Glomerular endothelial cell (primary cell): Measurements from ENCODE around the gene SH3BGR. TPM values are rescaled to one million over a fixed set of nuclear protein-coding genes. Genes with fewer than 3 reads are reported as not detected.

Experiments
- DNase-seq: peaks from one replicate; pipeline ENCODE4 v3.0.0-alpha.2; 2011; ENCODE audit warnings: low read depth, low spot score; ENCODE audit errors: extremely low read depth
- total RNA-seq: library from RNA; depleted of rRNA; stranded (reverse); fragments of >200 nt; gene quantifications from 2 replicates; pipeline ENCODE4 v1.2.3, GENCODE V29; 2015

The SH3BGR gene
- total RNA-seq, 1 donor from 2014 or later, result 0.64 TPM

- DNase-seq, result no peak
Measured at GRCh38 chr21:39454949-39455668, 3.3 kb downstream of the SH3BGR start.

GRCh38 chr21:39456665-39457064 lies 4.9 kb downstream of the SH3BGR start:
- DNase-seq, result no peak

- DNase-seq, result no peak
Measured at GRCh38 chr21:39461419-39461818, 9.6 kb downstream of the SH3BGR start.

GRCh38 chr21:39463308-39463707 lies 11.5 kb downstream of the SH3BGR start:
- no peak for DNase-seq

GRCh38 chr21:39466584-39466983 lies 14.8 kb downstream of the SH3BGR start:
- no peak for DNase-seq

GRCh38 chr21:39467746-39468145 lies 16.0 kb downstream of the SH3BGR start:
- DNase-seq, result no peak

GRCh38 chr21:39468559-39468958 lies 16.8 kb downstream of the SH3BGR start:
- no peak for DNase-seq

GRCh38 chr21:39471598-39471997 lies 19.8 kb downstream of the SH3BGR start:
- no peak for DNase-seq

- DNase-seq, result no peak
Measured at GRCh38 chr21:39472786-39473185, 21.0 kb downstream of the SH3BGR start.

- no peak for DNase-seq
Measured at GRCh38 chr21:39474611-39475010, 22.8 kb downstream of the SH3BGR start.

- DNase-seq, result no peak
Measured at GRCh38 chr21:39479164-39479813, 27.5 kb downstream of the SH3BGR start.

GRCh38 chr21:39479814-39480182 lies 28.0 kb downstream of the SH3BGR start:
- DNase-seq, result no peak

- DNase-seq, result no peak
Measured at GRCh38 chr21:39480271-39480670, 28.5 kb downstream of the SH3BGR start.

- no peak for DNase-seq
Measured at GRCh38 chr21:39481886-39482285, 30.1 kb downstream of the SH3BGR start.

GRCh38 chr21:39483917-39484316 lies 32.1 kb downstream of the SH3BGR start:
- DNase-seq, result no peak

- no peak for DNase-seq
Measured at GRCh38 chr21:39484711-39485276, 33.0 kb downstream of the SH3BGR start.

- DNase-seq, result no peak
Measured at GRCh38 chr21:39489380-39489924, 37.7 kb downstream of the SH3BGR start.

GRCh38 chr21:39499156-39499555 lies 47.4 kb downstream of the SH3BGR start:
- DNase-seq, result no peak

GRCh38 chr21:39502631-39503030 lies 50.9 kb downstream of the SH3BGR start:
- no peak for DNase-seq

GRCh38 chr21:39503123-39503762 lies 51.5 kb downstream of the SH3BGR start:
- DNase-seq, result no peak

GRCh38 chr21:39504230-39504629 lies 52.5 kb downstream of the SH3BGR start:
- no peak for DNase-seq
